ENCODE results near the gene CCSER1.

Gene CCSER1

DNA sequence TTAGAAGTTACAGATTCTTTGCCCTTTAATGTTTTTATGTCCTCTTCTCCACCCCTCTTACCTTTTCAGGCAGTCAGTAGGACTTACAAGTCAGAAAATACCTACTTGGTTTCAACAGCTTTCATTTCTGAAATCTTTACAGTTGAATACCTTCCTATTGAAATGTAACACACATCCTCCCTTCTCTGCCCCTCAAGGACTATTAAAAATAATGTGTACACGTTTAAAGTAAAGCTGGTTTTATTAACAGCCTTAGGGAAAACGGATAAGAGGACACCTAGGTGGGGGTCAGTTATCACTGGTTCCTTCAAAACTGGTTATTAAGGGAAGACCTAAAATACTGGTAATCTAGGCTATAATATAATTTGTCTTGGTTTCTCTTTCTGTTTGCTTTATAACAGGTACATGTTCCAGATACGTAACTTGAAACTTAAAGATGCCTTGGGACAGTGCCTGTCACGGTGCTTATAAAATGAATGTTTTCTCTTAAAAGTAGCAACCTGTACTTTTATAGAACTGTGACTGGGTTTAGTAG is 1.8 kb downstream of the CCSER1 start:
- no peak overlapping the region for H3K27ac ChIP-seq (ENCODE audit: low read depth, low read length, severe bottlenecking)

DNA sequence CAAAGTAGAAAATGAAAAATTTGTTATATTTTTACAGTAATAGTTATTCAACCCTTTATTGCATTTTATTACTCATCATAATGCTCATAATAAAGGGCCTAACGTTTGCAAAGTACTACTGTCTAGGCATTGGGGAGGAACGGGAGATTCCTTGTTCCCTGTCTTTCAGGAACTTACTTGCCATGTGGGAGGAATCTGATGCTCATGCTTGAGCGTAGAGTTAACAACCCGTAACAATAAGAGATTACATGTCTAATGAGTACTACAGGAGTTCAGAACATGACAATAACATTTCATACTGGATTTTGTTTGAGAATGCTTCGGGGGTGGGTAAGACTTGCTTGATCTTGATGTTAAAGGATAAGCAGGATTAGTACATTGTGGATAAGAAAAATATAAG is 2.9 kb downstream of the CCSER1 start:
- no peaks in the 10 kb centered on the region for H3K4me1 ChIP-seq (ENCODE audit: control insufficient read depth, insufficient read depth, low read length, poor library complexity, severe bottlenecking)
- no peaks in the 10 kb centered on the region for H3K36me3 ChIP-seq (ENCODE audit: control insufficient read depth, insufficient read depth, low read length)
- H3K4me3 ChIP-seq (ENCODE audit: extremely low read depth, insufficient read depth, low read length, poor library complexity, severe bottlenecking) = no peak overlapping the region
- no peak overlapping the region for H3K27ac ChIP-seq (ENCODE audit: low read depth, low read length, severe bottlenecking)
- WGBS, 2 experiments (ENCODE audit: insufficient coverage in 2 of 2) = 80 to 82% methylated on average over 1 to 3 of the region's 5 CpGs
- no peaks in the 10 kb centered on the region for H3K9me3 ChIP-seq (ENCODE audit: control insufficient read depth, low read length)

More for the DNA sequence above, 1.8 kb downstream of the CCSER1 start:
- Histone ChIP-seq H3K36me3 (ENCODE audit: control insufficient read depth, insufficient read depth, low read length) (no peaks in the 10 kb centered on the region), H3K4me3 (ENCODE audit: extremely low read depth, insufficient read depth, low read length, poor library complexity, severe bottlenecking) (peak overlapping the region; percentile 47), H3K4me1 (ENCODE audit: control insufficient read depth, insufficient read depth, low read length, poor library complexity, severe bottlenecking) (no peaks in the 10 kb centered on the region), H3K9me3 (ENCODE audit: control insufficient read depth, low read length) (no peaks in the 10 kb centered on the region)
- WGBS, 2 experiments (ENCODE audit: insufficient coverage in 2 of 2) = 33% methylated on average over 1 of the region's 4 CpGs; no CpG with 5 or more reads in 1 of the 2 experiments

DNA sequence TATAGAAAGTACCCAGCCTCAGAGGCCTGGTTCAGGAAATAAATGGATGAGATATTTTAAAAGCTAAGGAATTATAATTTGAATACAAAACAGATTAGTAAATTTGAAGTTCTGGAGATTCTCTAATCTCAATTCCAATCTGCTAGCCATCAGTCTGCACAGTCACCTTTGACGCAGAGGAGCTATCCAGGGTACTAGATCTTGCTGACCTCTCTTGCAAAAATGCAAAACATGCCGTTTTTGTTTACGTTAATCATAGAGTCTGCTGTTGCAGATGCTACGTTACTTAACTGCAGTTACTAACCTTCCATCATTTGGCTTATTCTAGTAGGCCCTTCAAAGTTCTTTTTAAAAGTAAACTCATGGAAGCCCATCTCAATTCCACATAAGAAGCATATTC is 10.4 kb downstream of the CCSER1 start:
- H3K4me1 ChIP-seq (ENCODE audit: control insufficient read depth, insufficient read depth, low read length, poor library complexity, severe bottlenecking) = no peaks in the 10 kb centered on the region
- WGBS, 2 experiments (ENCODE audit: insufficient coverage in 2 of 2) = 46 to 80% methylated on average over 4 of the region's 4 CpGs
- no peak overlapping the region for H3K27ac ChIP-seq (ENCODE audit: low read depth, low read length, severe bottlenecking)
- H3K4me3 ChIP-seq (ENCODE audit: extremely low read depth, insufficient read depth, low read length, poor library complexity, severe bottlenecking) = no peak overlapping the region
- no peaks in the 10 kb centered on the region for H3K36me3 ChIP-seq (ENCODE audit: control insufficient read depth, insufficient read depth, low read length)
- no peaks in the 10 kb centered on the region for H3K9me3 ChIP-seq (ENCODE audit: control insufficient read depth, low read length)

DNA sequence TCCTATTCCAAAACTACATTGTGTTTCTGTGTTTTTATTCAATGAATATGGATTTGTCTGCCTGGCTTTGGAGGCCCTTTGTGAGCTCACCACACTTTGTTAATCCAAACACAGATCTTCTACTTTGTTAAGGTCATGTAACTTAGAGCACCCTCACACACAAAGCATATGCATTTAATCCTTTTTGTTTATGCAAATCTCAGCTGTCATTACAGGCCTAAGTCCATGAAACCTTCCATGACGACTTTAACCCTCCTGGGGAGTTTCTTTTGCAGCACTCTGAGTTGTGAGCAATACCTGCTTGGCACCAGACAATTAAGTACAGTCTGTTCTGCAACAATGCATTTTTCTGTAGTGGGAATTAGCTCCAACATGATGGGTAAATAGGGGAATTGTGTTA is 14.9 kb downstream of the CCSER1 start:
- no CpG with 5 or more reads among the region's 1 CpG for WGBS, 2 experiments (ENCODE audit: insufficient coverage in 2 of 2)
- H3K4me3 ChIP-seq (ENCODE audit: extremely low read depth, insufficient read depth, low read length, poor library complexity, severe bottlenecking) = no peak overlapping the region

DNA sequence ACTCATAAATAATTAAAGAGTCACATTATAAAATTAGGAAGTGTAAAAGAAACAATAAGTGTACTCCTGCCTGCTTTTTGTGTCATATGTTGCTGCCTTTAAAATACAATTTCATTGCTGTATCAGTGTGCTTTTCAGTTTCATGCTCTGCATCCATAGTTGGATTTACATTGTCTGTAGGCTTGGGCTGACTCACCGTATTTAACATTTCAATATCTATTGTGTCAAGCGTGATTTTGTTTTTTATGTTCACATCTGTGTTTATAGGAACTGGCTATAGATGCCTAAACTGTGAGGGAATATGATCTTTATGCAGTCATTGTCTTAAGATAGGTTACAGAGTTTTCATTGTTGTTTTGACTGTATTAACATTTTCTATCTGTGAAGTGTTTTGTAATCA is 18.1 kb downstream of the CCSER1 start:
- no CpG with 5 or more reads among the region's 2 CpGs for WGBS, 2 experiments (ENCODE audit: insufficient coverage in 2 of 2)
- H3K27ac ChIP-seq (ENCODE audit: low read depth, low read length, severe bottlenecking) = no peak overlapping the region

More for the DNA sequence above, 14.9 kb downstream of the CCSER1 start:
- no peak overlapping the region for H3K27ac ChIP-seq (ENCODE audit: low read depth, low read length, severe bottlenecking)
- no peaks in the 10 kb centered on the region for H3K9me3 ChIP-seq (ENCODE audit: control insufficient read depth, low read length)
- H3K36me3 ChIP-seq (ENCODE audit: control insufficient read depth, insufficient read depth, low read length) = no peaks in the 10 kb centered on the region
- no peaks in the 10 kb centered on the region for H3K4me1 ChIP-seq (ENCODE audit: control insufficient read depth, insufficient read depth, low read length, poor library complexity, severe bottlenecking)

DNA sequence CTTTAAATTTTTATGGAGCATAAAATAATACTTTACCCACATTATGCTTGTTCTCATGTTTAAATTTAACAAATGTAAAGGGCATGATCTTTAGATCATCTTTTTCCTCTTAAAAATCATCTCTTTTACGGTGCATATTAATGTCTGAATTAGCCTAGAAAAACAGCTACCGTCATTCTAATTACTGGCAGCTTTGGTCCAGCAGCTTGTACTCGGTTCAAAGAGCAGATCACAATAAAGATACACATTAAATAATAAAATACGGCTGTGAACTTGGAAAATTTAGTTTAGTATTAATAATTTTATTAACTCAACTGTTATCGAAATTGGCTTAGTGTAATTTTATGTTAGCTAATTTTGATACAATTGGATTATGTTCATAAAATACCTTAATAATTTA is 19.1 kb downstream of the CCSER1 start:
- Histone ChIP-seq H3K4me3 (ENCODE audit: extremely low read depth, insufficient read depth, low read length, poor library complexity, severe bottlenecking) (no peak overlapping the region), H3K27ac (ENCODE audit: low read depth, low read length, severe bottlenecking) (no peak overlapping the region), H3K36me3 (ENCODE audit: control insufficient read depth, insufficient read depth, low read length) (no peaks in the 10 kb centered on the region), H3K9me3 (ENCODE audit: control insufficient read depth, low read length) (no peaks in the 10 kb centered on the region), H3K4me1 (ENCODE audit: control insufficient read depth, insufficient read depth, low read length, poor library complexity, severe bottlenecking) (no peaks in the 10 kb centered on the region)
- 80 to 88% methylated on average over 2 of the region's 5 CpGs for WGBS, 2 experiments (ENCODE audit: insufficient coverage in 2 of 2)

More for the DNA sequence above, 18.1 kb downstream of the CCSER1 start:
- H3K4me1 ChIP-seq (ENCODE audit: control insufficient read depth, insufficient read depth, low read length, poor library complexity, severe bottlenecking) = no peaks in the 10 kb centered on the region
- H3K9me3 ChIP-seq (ENCODE audit: control insufficient read depth, low read length) = no peaks in the 10 kb centered on the region
- H3K36me3 ChIP-seq (ENCODE audit: control insufficient read depth, insufficient read depth, low read length) = no peaks in the 10 kb centered on the region
- no peak overlapping the region for H3K4me3 ChIP-seq (ENCODE audit: extremely low read depth, insufficient read depth, low read length, poor library complexity, severe bottlenecking)

DNA sequence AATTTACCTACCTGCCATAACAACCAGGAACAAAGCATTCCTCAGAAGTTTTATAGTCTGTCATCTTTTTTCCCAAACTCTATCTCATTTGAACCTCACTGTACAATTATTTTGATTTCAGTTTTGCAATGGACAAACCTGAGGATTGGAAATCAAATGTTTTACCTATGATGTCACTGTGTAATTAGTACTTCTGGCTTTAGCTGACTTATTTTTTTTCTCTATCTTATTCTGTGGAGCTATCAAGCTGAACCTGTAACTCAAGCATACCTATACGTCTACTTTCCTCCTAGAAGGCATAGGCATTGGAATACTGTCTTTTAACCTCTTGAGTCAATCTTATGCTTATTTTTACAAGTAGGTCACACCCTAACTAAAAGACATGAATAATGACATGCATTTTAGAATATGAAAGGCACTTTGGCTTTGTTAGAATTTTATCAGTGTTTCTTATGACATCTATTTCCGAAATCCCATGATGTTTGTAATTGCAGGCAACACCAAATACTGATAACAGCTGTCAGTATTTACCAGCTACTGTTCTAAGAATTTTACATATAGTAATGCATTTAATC is 21.5 kb downstream of the CCSER1 start:
- no peaks in the 10 kb centered on the region for H3K36me3 ChIP-seq (ENCODE audit: control insufficient read depth, insufficient read depth, low read length)
- no peaks in the 10 kb centered on the region for H3K9me3 ChIP-seq (ENCODE audit: control insufficient read depth, low read length)
- H3K27ac ChIP-seq (ENCODE audit: low read depth, low read length, severe bottlenecking) = no peak overlapping the region
- H3K4me3 ChIP-seq (ENCODE audit: extremely low read depth, insufficient read depth, low read length, poor library complexity, severe bottlenecking) = no peak overlapping the region
- H3K4me1 ChIP-seq (ENCODE audit: control insufficient read depth, insufficient read depth, low read length, poor library complexity, severe bottlenecking) = no peaks in the 10 kb centered on the region
- 100% methylated on average over 1 of the region's 2 CpGs; no CpG with 5 or more reads in 1 of the 2 experiments for WGBS, 2 experiments (ENCODE audit: insufficient coverage in 2 of 2)

DNA sequence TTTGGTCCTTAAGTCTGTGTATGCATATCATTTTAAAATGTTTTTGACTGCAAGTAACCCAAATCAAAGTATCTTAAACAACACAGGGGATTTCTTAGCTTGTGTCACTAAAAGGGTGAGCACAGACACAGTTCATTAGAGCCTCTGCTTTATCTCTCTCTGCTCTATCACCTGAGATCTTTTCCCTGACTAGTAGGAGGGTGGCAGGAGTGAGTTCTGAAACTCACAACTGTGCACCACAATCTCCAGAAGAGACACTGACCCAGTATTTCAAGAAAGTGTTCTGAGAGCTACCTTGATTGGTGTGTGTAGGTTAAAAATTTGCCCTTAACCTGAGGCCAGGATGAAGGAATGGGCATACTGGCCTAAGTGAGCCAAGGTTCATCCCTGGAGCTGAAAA is 24.8 kb downstream of the CCSER1 start:
- H3K4me3 ChIP-seq (ENCODE audit: extremely low read depth, insufficient read depth, low read length, poor library complexity, severe bottlenecking) = no peak overlapping the region
- H3K4me1 ChIP-seq (ENCODE audit: control insufficient read depth, insufficient read depth, low read length, poor library complexity, severe bottlenecking) = no peaks in the 10 kb centered on the region
- H3K27ac ChIP-seq (ENCODE audit: low read depth, low read length, severe bottlenecking) = no peak overlapping the region
- no peaks in the 10 kb centered on the region for H3K9me3 ChIP-seq (ENCODE audit: control insufficient read depth, low read length)
- no peaks in the 10 kb centered on the region for H3K36me3 ChIP-seq (ENCODE audit: control insufficient read depth, insufficient read depth, low read length)

DNA sequence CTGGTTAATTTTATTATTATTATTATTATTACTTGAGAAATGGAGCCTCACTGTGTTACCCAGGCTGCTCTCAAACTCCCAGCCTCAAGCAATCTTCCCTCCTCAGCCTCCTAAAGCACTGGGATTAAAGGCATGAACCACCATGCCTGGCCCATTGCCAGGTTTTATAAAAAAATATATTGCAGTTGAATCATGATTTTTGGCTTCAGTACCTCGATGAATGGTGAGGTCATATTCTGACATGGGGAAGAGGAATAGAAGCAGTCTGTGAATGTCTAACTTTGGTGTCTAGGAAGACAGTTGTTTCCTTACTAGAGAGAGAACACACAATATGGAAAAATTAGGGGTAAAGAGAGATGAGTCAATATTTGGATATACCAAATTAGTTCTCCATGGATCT is 32.0 kb downstream of the CCSER1 start:
- no peak overlapping the region for H3K27ac ChIP-seq (ENCODE audit: low read depth, low read length, severe bottlenecking)
- H3K4me1 ChIP-seq (ENCODE audit: control insufficient read depth, insufficient read depth, low read length, poor library complexity, severe bottlenecking) = no peaks in the 10 kb centered on the region
- no peak overlapping the region for H3K4me3 ChIP-seq (ENCODE audit: extremely low read depth, insufficient read depth, low read length, poor library complexity, severe bottlenecking)
- H3K9me3 ChIP-seq (ENCODE audit: control insufficient read depth, low read length) = no peaks in the 10 kb centered on the region
- 75 to 92% methylated on average over 1 of the region's 1 CpG for WGBS, 2 experiments (ENCODE audit: insufficient coverage in 2 of 2)
- no peaks in the 10 kb centered on the region for H3K36me3 ChIP-seq (ENCODE audit: control insufficient read depth, insufficient read depth, low read length)

DNA sequence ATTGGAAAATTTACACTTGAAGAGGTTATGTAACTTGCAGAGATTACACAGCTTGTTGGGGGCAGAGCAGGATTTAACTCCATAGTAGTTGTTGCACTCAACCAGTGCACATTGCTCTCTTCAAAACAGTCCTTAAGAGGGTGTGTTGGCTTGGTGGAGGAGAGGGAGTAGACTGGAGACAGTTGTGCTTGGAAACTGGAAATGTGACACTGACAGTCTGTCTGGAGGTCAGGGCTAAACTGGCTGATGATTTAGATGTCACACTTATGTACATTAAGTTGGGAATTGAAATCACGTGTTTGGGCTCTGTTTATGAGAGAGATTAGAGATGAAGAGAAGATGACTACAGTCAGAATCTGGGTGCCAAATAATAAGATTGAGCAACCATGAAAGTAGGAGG is 32.9 kb downstream of the CCSER1 start:
- no peaks in the 10 kb centered on the region for H3K9me3 ChIP-seq (ENCODE audit: control insufficient read depth, low read length)
- H3K4me3 ChIP-seq (ENCODE audit: extremely low read depth, insufficient read depth, low read length, poor library complexity, severe bottlenecking) = no peak overlapping the region
- WGBS, 2 experiments (ENCODE audit: insufficient coverage in 2 of 2) = 88 to 91% methylated on average over 1 of the region's 1 CpG
- H3K36me3 ChIP-seq (ENCODE audit: control insufficient read depth, insufficient read depth, low read length) = no peaks in the 10 kb centered on the region
- H3K4me1 ChIP-seq (ENCODE audit: control insufficient read depth, insufficient read depth, low read length, poor library complexity, severe bottlenecking) = no peaks in the 10 kb centered on the region
- no peak overlapping the region for H3K27ac ChIP-seq (ENCODE audit: low read depth, low read length, severe bottlenecking)

DNA sequence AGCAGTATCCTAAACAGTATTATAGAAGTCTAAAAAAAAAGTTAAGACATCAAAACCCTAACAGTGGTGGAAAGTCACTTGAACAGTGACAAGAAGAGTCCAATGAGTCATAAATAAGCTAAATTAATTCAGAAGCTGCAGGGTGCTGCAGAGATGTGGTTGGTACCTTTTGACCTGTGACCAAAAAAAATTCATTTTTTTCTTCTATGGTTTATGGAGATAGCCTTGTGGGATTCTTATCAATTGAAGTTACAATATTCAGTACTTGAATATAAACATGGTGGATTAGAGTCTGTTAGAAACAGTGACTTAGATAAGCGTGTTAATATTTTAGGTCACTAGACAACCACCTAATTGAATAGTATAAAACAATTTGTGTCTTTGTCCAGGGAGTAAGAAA is 35.4 kb downstream of the CCSER1 start:
- H3K4me1 ChIP-seq (ENCODE audit: control insufficient read depth, insufficient read depth, low read length, poor library complexity, severe bottlenecking) = no peaks in the 10 kb centered on the region
- no peaks in the 10 kb centered on the region for H3K36me3 ChIP-seq (ENCODE audit: control insufficient read depth, insufficient read depth, low read length)
- no peaks in the 10 kb centered on the region for H3K9me3 ChIP-seq (ENCODE audit: control insufficient read depth, low read length)
- no CpG with 5 or more reads among the region's 1 CpG for WGBS, 2 experiments (ENCODE audit: insufficient coverage in 2 of 2)
- no peak overlapping the region for H3K27ac ChIP-seq (ENCODE audit: low read depth, low read length, severe bottlenecking)
- no peak overlapping the region for H3K4me3 ChIP-seq (ENCODE audit: extremely low read depth, insufficient read depth, low read length, poor library complexity, severe bottlenecking)

Measured in mesodermal cell (in vitro differentiated cells).